ENCODE measurements around the gene MSI2. TPM values are rescaled to one million over a fixed set of nuclear protein-coding genes. Genes with fewer than 3 reads are reported as not detected.

Gene MSI2
- total and polyA plus RNA-seq, 2 donors (not counting 3 experiments of a cell fraction or from before 2014, with no cell fraction given): 20.9 to 59.3 TPM

DNA sequence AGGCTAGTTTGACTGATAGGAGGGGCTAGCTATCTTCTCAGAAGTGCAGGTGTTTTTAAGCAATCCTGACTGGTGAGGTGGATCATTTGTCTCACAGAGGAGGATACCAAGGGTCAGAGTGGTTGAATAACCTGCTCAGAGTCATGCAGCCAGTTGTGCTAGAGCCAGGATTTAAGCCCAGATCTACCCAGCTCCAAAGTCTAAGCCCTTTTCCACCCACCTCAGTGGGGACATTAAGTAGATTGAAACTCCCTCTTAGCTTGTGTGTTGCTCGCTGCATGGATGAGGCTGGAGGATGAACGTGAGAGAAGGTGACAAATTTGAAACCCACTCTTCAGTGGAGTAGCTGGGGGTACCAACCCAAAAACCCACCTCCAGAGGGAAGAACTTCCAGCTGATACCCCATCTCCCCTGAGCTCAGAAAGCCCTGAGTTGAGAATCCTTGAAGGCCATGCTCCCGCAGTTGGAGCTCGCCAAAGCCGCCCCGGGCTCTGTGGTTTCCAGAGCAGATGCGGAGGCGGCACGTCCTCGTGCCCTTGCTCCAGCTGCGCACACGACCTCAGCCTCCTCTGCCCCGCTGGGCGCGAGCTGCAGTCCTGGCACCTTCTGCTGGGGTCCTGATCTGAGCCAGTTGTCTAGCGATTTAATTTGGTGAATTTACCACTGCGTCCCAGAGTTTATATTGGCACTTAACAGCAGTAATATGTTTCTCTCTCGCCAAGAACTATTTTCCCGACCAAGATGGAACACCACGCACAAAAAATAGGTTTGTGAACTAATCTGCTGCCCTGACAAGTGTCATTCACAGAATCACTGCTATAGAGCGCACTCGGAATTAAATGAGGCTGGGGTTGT is 329.2 kb downstream of the MSI2 start:
- no peaks in the 10 kb centered on the region for H3K9me1 ChIP-seq (replicated peaks; ENCODE audit: control insufficient read depth, extremely low read depth, insufficient read depth, low read length)
- no peaks in the 10 kb centered on the region for H3K36me3 ChIP-seq (ENCODE audit: control insufficient read depth in 2 of 2, extremely low read depth in 1 of 2, insufficient read depth in 2 of 2, low read length in 2 of 2)
- H3K79me2 ChIP-seq (ENCODE audit: control insufficient read depth, insufficient read depth, low read length): no peaks in the 10 kb centered on the region
- H3K9ac ChIP-seq (replicated peaks; ENCODE audit: extremely low read depth, insufficient read depth, low read length): no peak overlapping the region
- dilution Hi-C loops (cut with MboI; ENCODE audit: extremely low pct_ligation_motif_present, low sequenced_read_pairs): no loop called here
- no peaks in the 10 kb centered on the region for H3K27me3 ChIP-seq (ENCODE audit: control insufficient read depth in 2 of 2, insufficient read depth in 2 of 2, low read length in 2 of 2)
- H3K4me3 ChIP-seq (replicated peaks in 1 of 3; ENCODE audit: insufficient read depth in 1 of 3, low read depth in 1 of 3, low read length in 3 of 3): no peak overlapping the region
- intact Hi-C loops (cut with micrococcal nuclease): no loop called here
- peaks cover 2% of the 10 kb centered on the region for H4K20me1 ChIP-seq (replicated peaks; ENCODE audit: control insufficient read depth, extremely low read depth, insufficient read depth, low read length)
- no peak for FAIRE-seq
- no peak for DNase-seq (ENCODE audit: low read depth, low spot score)
- no peaks in the 10 kb centered on the region for H3K4me1 ChIP-seq (ENCODE audit: control insufficient read depth, extremely low read depth, insufficient read depth, low read length)
- TF ChIP-seq POLR2AphosphoS5 (IDR thresholded peaks at IDR 0.05; ENCODE audit: insufficient read depth, low read depth, low read length): no peak
- TF ChIP-seq, protein P1, sequence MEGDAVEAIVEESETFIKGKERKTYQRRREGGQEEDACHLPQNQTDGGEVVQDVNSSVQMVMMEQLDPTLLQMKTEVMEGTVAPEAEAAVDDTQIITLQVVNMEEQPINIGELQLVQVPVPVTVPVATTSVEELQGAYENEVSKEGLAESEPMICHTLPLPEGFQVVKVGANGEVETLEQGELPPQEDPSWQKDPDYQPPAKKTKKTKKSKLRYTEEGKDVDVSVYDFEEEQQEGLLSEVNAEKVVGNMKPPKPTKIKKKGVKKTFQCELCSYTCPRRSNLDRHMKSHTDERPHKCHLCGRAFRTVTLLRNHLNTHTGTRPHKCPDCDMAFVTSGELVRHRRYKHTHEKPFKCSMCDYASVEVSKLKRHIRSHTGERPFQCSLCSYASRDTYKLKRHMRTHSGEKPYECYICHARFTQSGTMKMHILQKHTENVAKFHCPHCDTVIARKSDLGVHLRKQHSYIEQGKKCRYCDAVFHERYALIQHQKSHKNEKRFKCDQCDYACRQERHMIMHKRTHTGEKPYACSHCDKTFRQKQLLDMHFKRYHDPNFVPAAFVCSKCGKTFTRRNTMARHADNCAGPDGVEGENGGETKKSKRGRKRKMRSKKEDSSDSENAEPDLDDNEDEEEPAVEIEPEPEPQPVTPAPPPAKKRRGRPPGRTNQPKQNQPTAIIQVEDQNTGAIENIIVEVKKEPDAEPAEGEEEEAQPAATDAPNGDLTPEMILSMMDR (IDR thresholded peaks at IDR 0.05; ENCODE audit: extremely low read depth in 1 of 2, insufficient read depth in 1 of 2, low read depth in 1 of 2, low read length in 2 of 2): no peak
- TF ChIP-seq, protein P2, sequence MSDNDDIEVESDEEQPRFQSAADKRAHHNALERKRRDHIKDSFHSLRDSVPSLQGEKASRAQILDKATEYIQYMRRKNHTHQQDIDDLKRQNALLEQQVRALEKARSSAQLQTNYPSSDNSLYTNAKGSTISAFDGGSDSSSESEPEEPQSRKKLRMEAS (IDR thresholded peaks at IDR 0.05; ENCODE audit: insufficient read depth, insufficient read length): no peak
- TF ChIP-seq MYC (IDR thresholded peaks at IDR 0.05; ENCODE audit: low read depth, low read length): no peak
- H2AFZ ChIP-seq (ENCODE audit: low read depth, low read length): no peak overlapping the region
- CTCF ChIA-PET: interaction anchor here (0.8 to 1.4 kb wide), 4 partner anchors 12 to 343 kb away, joined by 3 to 4 read pairs (median 3); no protein-coding TSS in a partner anchor
- no peak overlapping the region for H3K4me2 ChIP-seq (ENCODE audit: insufficient read depth, low read length)
- no TSS peak for BruUV-seq (replicated peaks)
- POLR2A ChIA-PET: no interaction called here
- no peaks in the 10 kb centered on the region for H3K9me3 ChIP-seq (replicated peaks; ENCODE audit: control insufficient read depth, insufficient read depth, low read length)
- H3K27ac ChIP-seq (ENCODE audit: insufficient read depth, low read depth, low read length): no peak overlapping the region

Data from endothelial cell of umbilical vein (primary cell).